Keratinocyte (primary cell): Measurements from ENCODE around the gene RPL28. TPM values are rescaled to one million over a fixed set of nuclear protein-coding genes. Genes with fewer than 3 reads are reported as not detected.

Source experiments
- DNase-seq: peaks from one replicate; pipeline ENCODE4 v3.0.0-alpha.2; 2011; ENCODE audit warnings: low read depth, missing footprints, low spot score
- FAIRE-seq: peaks from 2 replicates; lab custom pipeline; 2011; peaks lifted over from hg19 to GRCh38; lab: Jason Lieb, UNC
- H2AFZ ChIP-seq: 2 replicates; pipeline ENCODE4 v1.6.0; 2012; ENCODE audit warnings: low read length, control low read depth, inconsistent platforms; ENCODE audit not compliant: control insufficient read depth
- H3K27ac ChIP-seq: 2 replicates; pipeline ENCODE4 v1.5.1; 2011; ENCODE audit warnings: low read length; ENCODE audit not compliant: control insufficient read depth, insufficient read depth
- H3K27me3 ChIP-seq: 3 replicates; pipeline ENCODE4 v1.6.0; 2011; ENCODE audit warnings: low read length; ENCODE audit not compliant: control insufficient read depth, insufficient read depth; ENCODE audit errors: extremely low read depth
- H3K36me3 ChIP-seq, 2 experiments: 2 replicates in 1 of 2; 3 replicates in 1 of 2; pipeline ENCODE4 v1.5.1; 2011; ENCODE audit warnings: low read length in 2 of 2, mild to moderate bottlenecking in 1 of 2; ENCODE audit not compliant: control insufficient read depth in 2 of 2, insufficient read depth in 2 of 2; ENCODE audit errors: extremely low read depth in 1 of 2
- H3K4me1 ChIP-seq: 3 replicates; pipeline ENCODE4 v1.5.1; 2011; ENCODE audit warnings: low read length; ENCODE audit not compliant: control insufficient read depth, insufficient read depth; ENCODE audit errors: extremely low read depth
- H3K4me2 ChIP-seq: 3 replicates; pipeline ENCODE4 v1.6.0; 2011; ENCODE audit warnings: low read depth, low read length; ENCODE audit not compliant: control insufficient read depth, insufficient read depth; ENCODE audit errors: extremely low read depth
- H3K4me3 ChIP-seq, 3 experiments: fragments of 200-600 bp in 1 of 3; sonication (generic) in 1 of 3; 2 replicates in 2 of 3; 3 replicates in 1 of 3; pipeline ENCODE4 v1.5.1; 2011 to 2016; ENCODE audit warnings: low read length in 3 of 3, mild to moderate bottlenecking in 3 of 3, control low read depth in 2 of 3, inconsistent platforms in 1 of 3, low read depth in 1 of 3, mixed read lengths in 1 of 3, mixed run types in 1 of 3, moderate library complexity in 1 of 3; ENCODE audit not compliant: control insufficient read depth in 2 of 3, insufficient read depth in 2 of 3; ENCODE audit errors: extremely low read depth in 1 of 3
- H3K79me2 ChIP-seq: 2 replicates; pipeline ENCODE4 v1.6.0; 2012; ENCODE audit warnings: low read length; ENCODE audit not compliant: control insufficient read depth, insufficient read depth
- H3K9ac ChIP-seq: 3 replicates; pipeline ENCODE4 v1.6.0; 2011; ENCODE audit warnings: low read length; ENCODE audit not compliant: control insufficient read depth, insufficient read depth; ENCODE audit errors: extremely low read depth
- H3K9me1 ChIP-seq: 3 replicates; pipeline ENCODE4 v1.6.0; 2011; ENCODE audit warnings: low read length; ENCODE audit not compliant: control insufficient read depth, insufficient read depth; ENCODE audit errors: extremely low read depth
- H3K9me3 ChIP-seq: 2 replicates; pipeline ENCODE4 v1.5.1; 2012; ENCODE audit warnings: low read depth, low read length; ENCODE audit not compliant: control insufficient read depth
- H4K20me1 ChIP-seq: 3 replicates; pipeline ENCODE4 v1.6.0; 2011; ENCODE audit warnings: low read length; ENCODE audit not compliant: control insufficient read depth, insufficient read depth; ENCODE audit errors: extremely low read depth
- CTCF ChIP-seq, 3 experiments: IDR thresholded peaks in 1 of 3; conservative IDR thresholded peaks in 1 of 3; optimal IDR thresholded peaks in 1 of 3; 2 replicates in 2 of 3; 3 replicates in 1 of 3; pipeline versions ENCODE3 to v1.5.1; 2011; ENCODE audit warnings: low read length in 3 of 3, mild to moderate bottlenecking in 3 of 3, moderate library complexity in 2 of 3, control low read depth in 1 of 3, inconsistent platforms in 1 of 3; ENCODE audit not compliant: insufficient read depth in 2 of 3; ENCODE audit errors: extremely low read depth in 1 of 3
- EZH2 ChIP-seq: IDR thresholded peaks from one replicate; pipeline ENCODE4 v1.6.1; 2012; ENCODE audit warnings: inconsistent platforms, mild to moderate bottlenecking, low read length, moderate library complexity
- dilution Hi-C: fragments of 300-500 bp; cut with MboI; formaldehyde crosslinking; loops from one replicate; pipeline ENCODE4 v1.7.0; 2020; ENCODE audit warnings: low sequenced_read_pairs; ENCODE audit not compliant: extremely low pct_ligation_motif_present
- polyA plus RNA-seq, 5 experiments: library from polyadenylated mRNA; depleted of rRNA in 3 of 5; stranded (reverse) in 3 of 5; stranded (forward) in 1 of 5; unstranded in 1 of 5; fragments of >200 nt; gene quantifications; 1 replicate in 1 of 5; 2 replicates in 3 of 5; 3 replicates in 1 of 5; pipeline versions ENCODE4 v1.2.1 to v1.2.3, GENCODE V29; 2011 to 2012; ENCODE audit warnings: missing spikeins in 2 of 5, low read depth in 1 of 5, low replicate concordance in 1 of 5

RPL28 gene
- polyA plus RNA-seq, 1 donor (not counting 4 experiments of a cell fraction or from before 2014, with no cell fraction given): 282 TPM

GRCh38 chr19:55410168-55410567 lies 24.4 kb downstream of the RPL28 start:
- no peak overlapping the region for H3K27ac ChIP-seq
- no peak for FAIRE-seq

GRCh38 chr19:55418185-55418584 lies 32.5 kb downstream of the RPL28 start:
- Histone ChIP-seq H3K9me1 (no peaks in the 10 kb centered on the region), H3K36me3 (no peaks in the 10 kb centered on the region), H3K4me1 (no peaks in the 10 kb centered on the region), H3K9ac (no peak overlapping the region), H2AFZ (no peak overlapping the region), H3K4me3 (no peak overlapping the region), H3K79me2 (no peaks in the 10 kb centered on the region), H4K20me1 (no peaks in the 10 kb centered on the region), H3K9me3 (no peaks in the 10 kb centered on the region), H3K27me3 (peaks cover 3% of the 10 kb centered on the region), H3K27ac (no peak overlapping the region), H3K4me2 (no peak overlapping the region)
- dilution Hi-C loops: no loop called here
- DNase-seq (no peak), FAIRE-seq (peak; percentile 80)
- TF ChIP-seq EZH2 (no peak), CTCF (optimal IDR thresholded peaks at IDR 0.05 in 1 of 3, IDR thresholded peaks at IDR 0.05 in 1 of 3, conservative IDR thresholded peaks at IDR 0.05 in 1 of 3; ENCODE audit: extremely low read depth in 1 of 3, insufficient read depth in 2 of 3, low read length in 3 of 3) (peak; percentile 66 to 89 (median 79))

More at GRCh38 chr19:55410168-55410567, 24.4 kb downstream of the RPL28 start:
- peaks cover 22% of the 10 kb centered on the region for H3K79me2 ChIP-seq
- no peaks in the 10 kb centered on the region for H3K9me3 ChIP-seq
- no peaks in the 10 kb centered on the region for H3K9me1 ChIP-seq
- H2AFZ ChIP-seq: no peak overlapping the region
- no peak overlapping the region for H3K4me3 ChIP-seq
- H3K36me3 ChIP-seq: peaks cover 5 to 16% of the 10 kb centered on the region in 2 experiments
- H3K9ac ChIP-seq: no peak overlapping the region
- no peak overlapping the region for H3K4me2 ChIP-seq
- dilution Hi-C loops: no loop called here
- H3K27me3 ChIP-seq: no peaks in the 10 kb centered on the region
- no peak for DNase-seq
- TF ChIP-seq EZH2: no peak
- no peak for TF ChIP-seq CTCF (optimal IDR thresholded peaks at IDR 0.05 in 1 of 3, IDR thresholded peaks at IDR 0.05 in 1 of 3, conservative IDR thresholded peaks at IDR 0.05 in 1 of 3; ENCODE audit: extremely low read depth in 1 of 3, insufficient read depth in 2 of 3, low read length in 3 of 3)
- H3K4me1 ChIP-seq: peaks cover 20% of the 10 kb centered on the region
- peaks cover 12% of the 10 kb centered on the region for H4K20me1 ChIP-seq
